Measurements from ENCODE around the gene PCDHGA10. TPM values are rescaled to one million over a fixed set of nuclear protein-coding genes. Genes with fewer than 3 reads are reported as not detected.
A peak's percentile ranks its signal among the peaks of the same experiment; 100 is the strongest.
"Not testable (repeated sequence)": the region's sequence is repeated elsewhere in the genome, so short reads cannot be mapped to it uniquely, and the experiment has no call there.

Gene PCDHGA10
- total and polyA plus RNA-seq, 9 of the 15 experiments (the other 6 are each of a cell fraction or from before 2014, with no cell fraction given), result 0.01 to 0.11 (median 0.05) TPM

DNA sequence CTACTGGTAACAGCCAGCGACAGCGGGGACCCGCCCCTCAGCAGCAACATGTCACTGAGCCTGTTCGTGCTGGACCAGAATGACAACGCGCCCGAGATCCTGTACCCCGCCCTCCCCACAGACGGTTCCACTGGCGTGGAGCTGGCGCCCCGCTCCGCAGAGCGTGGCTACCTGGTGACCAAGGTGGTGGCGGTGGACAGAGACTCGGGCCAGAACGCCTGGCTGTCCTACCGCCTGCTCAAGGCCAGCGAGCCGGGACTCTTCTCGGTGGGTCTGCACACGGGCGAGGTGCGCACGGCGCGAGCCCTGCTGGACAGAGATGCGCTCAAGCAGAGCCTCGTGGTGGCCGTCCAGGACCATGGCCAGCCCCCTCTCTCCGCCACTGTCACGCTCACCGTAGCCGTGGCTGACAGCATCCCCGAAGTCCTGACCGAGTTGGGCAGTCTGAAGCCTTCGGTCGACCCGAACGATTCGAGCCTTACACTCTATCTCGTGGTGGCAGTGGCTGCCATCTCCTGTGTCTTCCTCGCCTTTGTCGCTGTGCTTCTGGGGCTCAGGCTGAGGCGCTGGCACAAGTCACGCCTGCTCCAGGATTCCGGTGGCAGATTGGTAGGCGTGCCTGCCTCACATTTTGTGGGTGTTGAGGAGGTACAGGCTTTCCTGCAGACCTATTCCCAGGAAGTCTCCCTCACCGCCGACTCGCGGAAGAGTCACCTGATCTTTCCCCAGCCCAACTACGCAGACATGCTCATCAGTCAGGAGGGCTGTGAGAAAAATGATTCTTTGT, 18.2 kb upstream of the PCDHGA10 start:
- Histone ChIP-seq H3K4me1 (replicated peaks in 1 of 2; ENCODE audit: control insufficient read depth in 2 of 2, insufficient read depth in 2 of 2, low read length in 2 of 2) (peaks cover 0 to 14% of the 10 kb centered on the region in 2 experiments; a peak in 1 of 5 replicates), H3K27me3 (ENCODE audit: control insufficient read depth in 2 of 2, insufficient read depth in 2 of 2, low read length in 2 of 2) (peaks cover 0 to 26% of the 10 kb centered on the region in 2 experiments; a peak in 3 of 5 replicates)
- H4K20me1 ChIP-seq (replicated peaks; ENCODE audit: control insufficient read depth, insufficient read depth, low read length); H3K9me1 ChIP-seq (ENCODE audit: control insufficient read depth, insufficient read depth, low read length); DNase-seq (ENCODE audit: extremely low read depth in 1 of 4, low spot score in 3 of 4); BruUV-seq (replicated peaks); H3K4me3 ChIP-seq; CTCF ChIA-PET (ENCODE audit: low intra/inter-chr PET ratio); FAIRE-seq; H3K27ac ChIP-seq (ENCODE audit: extremely low read depth, low read depth, low read length); H3K36me3 ChIP-seq (ENCODE audit: control insufficient read depth, insufficient read depth, low read length); POLR2A ChIA-PET; H3K9ac ChIP-seq (ENCODE audit: insufficient read depth in 1 of 2, low read depth in 2 of 2, low read length in 2 of 2); ATAC-seq; intact Hi-C loops (cut with micrococcal nuclease); H2AFZ ChIP-seq (ENCODE audit: low read depth, low read length); H3K9me3 ChIP-seq (replicated peaks; ENCODE audit: control insufficient read depth, insufficient read depth, low read depth, low read length); in situ Hi-C loops (cut with MboI); H3K79me2 ChIP-seq (ENCODE audit: control insufficient read depth, insufficient read depth, low read length); H3K4me2 ChIP-seq (ENCODE audit: insufficient read depth, low read length): not testable (repeated sequence)
- TF ChIP-seq, protein P1, sequence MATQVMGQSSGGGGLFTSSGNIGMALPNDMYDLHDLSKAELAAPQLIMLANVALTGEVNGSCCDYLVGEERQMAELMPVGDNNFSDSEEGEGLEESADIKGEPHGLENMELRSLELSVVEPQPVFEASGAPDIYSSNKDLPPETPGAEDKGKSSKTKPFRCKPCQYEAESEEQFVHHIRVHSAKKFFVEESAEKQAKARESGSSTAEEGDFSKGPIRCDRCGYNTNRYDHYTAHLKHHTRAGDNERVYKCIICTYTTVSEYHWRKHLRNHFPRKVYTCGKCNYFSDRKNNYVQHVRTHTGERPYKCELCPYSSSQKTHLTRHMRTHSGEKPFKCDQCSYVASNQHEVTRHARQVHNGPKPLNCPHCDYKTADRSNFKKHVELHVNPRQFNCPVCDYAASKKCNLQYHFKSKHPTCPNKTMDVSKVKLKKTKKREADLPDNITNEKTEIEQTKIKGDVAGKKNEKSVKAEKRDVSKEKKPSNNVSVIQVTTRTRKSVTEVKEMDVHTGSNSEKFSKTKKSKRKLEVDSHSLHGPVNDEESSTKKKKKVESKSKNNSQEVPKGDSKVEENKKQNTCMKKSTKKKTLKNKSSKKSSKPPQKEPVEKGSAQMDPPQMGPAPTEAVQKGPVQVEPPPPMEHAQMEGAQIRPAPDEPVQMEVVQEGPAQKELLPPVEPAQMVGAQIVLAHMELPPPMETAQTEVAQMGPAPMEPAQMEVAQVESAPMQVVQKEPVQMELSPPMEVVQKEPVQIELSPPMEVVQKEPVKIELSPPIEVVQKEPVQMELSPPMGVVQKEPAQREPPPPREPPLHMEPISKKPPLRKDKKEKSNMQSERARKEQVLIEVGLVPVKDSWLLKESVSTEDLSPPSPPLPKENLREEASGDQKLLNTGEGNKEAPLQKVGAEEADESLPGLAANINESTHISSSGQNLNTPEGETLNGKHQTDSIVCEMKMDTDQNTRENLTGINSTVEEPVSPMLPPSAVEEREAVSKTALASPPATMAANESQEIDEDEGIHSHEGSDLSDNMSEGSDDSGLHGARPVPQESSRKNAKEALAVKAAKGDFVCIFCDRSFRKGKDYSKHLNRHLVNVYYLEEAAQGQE (IDR thresholded peaks at IDR 0.05; ENCODE audit: borderline replicate concordance), result peak; percentile 31; the same call in 1 of the 2 replicates
- TF ChIP-seq, protein P1 (CRISPR knock-in tag; IDR thresholded peaks at IDR 0.05; ENCODE audit: low read depth), result not testable (repeated sequence)
- WGBS (ENCODE audit: insufficient coverage, low coverage, missing lambda C conversion rate), result 11% methylated on average over 34 of the region's 53 CpGs
